LNCAP (cell line): Measurements from ENCODE around the gene ZNF79.

ENCODE experiments used
- TF ChIP-seq, protein P1 (sequence below): fragments of 450-650 bp; IDR thresholded peaks from 2 replicates; pipeline ENCODE4 v1.5.1; 2017; ENCODE audit warnings: mild to moderate bottlenecking

The ZNF79 gene

DNA sequence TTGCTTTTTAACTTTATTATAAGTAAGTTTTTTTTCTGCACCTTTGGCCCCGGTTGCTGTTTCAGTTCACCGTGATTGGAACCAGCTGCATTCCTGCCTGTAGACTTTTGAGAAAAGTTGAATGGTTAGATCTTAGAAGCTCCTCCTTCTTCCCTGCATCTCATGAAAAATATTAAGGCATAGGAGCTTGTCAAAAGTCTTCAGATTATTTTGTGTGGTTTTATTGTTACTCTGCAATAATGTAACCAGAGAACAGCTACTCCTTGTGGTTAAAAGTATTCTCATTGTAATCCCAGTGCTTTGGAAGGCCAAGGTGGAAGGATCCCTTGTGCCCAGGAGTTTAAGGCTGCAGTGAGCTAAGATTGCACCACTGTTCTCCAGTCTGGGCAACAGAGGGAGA lies 30.5 kb upstream of the ZNF79 start:
- TF ChIP-seq, protein P1, sequence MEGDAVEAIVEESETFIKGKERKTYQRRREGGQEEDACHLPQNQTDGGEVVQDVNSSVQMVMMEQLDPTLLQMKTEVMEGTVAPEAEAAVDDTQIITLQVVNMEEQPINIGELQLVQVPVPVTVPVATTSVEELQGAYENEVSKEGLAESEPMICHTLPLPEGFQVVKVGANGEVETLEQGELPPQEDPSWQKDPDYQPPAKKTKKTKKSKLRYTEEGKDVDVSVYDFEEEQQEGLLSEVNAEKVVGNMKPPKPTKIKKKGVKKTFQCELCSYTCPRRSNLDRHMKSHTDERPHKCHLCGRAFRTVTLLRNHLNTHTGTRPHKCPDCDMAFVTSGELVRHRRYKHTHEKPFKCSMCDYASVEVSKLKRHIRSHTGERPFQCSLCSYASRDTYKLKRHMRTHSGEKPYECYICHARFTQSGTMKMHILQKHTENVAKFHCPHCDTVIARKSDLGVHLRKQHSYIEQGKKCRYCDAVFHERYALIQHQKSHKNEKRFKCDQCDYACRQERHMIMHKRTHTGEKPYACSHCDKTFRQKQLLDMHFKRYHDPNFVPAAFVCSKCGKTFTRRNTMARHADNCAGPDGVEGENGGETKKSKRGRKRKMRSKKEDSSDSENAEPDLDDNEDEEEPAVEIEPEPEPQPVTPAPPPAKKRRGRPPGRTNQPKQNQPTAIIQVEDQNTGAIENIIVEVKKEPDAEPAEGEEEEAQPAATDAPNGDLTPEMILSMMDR, result no peak

DNA sequence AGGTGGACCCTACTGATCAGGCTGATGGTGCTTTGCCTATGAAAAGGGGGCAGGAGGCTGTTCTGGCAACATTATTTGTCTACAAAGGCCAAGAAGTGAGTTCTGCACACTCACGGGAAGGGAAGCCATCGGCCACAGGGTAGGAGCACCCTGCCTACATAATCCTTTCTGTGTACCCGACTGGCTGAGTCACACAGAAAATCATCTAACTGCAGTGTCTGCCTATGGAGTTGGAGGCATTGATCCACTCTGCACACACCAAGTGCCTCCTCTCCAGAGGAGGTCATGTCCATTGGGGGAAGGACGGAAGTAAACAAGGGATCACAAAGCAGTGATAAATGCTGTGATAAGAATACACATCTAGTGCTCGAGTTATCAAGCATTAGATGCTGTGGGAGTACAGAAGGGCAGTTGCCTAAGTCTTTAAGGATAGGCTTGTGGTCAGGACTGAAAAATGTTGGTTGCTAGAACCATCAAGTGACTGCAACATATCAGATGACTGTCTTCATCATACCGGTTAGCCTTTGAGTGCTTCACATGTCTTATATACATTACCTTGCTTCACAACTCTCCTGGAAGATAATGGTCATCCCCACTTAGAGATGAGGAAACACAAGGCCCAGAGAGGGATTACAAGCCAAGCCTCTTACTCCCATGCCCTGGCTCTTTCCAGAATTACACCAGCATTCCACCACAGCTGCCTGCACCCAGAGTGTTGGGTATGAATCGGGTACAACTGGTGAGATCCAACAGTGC lies 28.5 kb upstream of the ZNF79 start:
- TF ChIP-seq, protein P1, result no peak

DNA sequence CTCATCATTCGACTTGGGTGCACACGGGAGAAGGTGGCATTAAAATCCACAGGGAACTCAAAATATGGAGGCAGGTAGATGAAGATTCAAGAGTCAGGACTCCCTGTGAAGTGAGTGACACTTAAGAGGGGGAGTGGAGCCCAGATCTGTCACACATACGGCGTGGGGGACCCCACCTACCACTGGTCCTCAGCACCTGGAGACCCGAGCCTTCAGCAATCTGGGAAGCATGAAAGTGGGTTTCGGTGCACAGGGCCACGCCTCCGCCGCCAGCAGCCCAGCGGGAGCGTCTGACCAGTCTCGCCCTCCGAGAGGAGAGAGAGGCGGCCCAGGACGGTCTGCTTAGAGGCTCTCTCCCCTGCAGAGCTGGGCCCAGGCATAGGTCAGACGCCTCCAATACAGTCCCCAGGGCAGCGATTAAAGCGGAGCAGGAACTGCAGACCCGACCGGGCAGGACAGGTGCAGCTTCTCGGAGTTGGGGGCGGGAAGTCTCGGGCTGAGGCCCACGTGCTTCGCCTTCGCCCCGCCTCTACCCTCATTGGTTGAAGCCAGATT lies 27.9 kb upstream of the ZNF79 start:
- TF ChIP-seq, protein P1, result no peak

DNA sequence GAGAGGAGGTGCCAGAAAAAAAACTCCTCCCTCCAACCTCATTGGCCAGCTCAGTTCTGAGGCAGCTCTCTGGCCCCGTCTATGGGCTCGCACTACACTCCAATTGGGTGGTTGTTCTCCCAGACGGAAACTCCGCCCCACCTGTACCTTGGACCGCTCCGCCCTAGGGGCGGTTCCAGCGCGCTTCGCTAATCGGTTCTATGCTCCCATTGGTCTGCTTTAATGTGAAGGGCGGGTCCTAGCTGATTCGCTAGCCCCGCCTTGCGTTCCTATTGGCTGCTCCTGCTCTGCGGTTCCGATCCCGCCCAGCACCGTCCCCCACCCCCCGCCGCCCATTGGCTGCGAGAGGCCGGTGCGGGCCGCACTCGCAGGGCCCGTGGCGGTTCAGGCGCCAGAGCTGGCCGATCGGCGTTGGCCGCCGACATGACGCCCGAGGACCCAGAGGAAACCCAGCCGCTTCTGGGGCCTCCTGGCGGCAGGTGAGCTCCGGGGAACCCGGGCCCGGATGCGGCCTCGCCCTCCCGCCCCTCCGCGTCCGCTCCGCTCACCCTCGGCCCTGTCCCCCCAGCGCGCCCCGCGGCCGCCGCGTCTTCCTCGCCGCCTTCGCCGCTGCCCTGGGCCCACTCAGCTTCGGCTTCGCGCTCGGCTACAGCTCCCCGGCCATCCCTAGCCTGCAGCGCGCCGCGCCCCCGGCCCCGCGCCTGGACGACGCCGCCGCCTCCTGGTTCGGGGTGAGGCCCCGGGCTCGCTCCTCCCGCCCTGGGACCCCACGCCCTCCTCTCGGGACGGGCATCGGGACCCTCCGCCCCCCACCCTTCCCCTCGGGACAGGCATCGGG lies 27.2 kb upstream of the ZNF79 start, which contains the start of gene SLC2A8:
Gene SLC2A8, plus strand, starts transcription at position 362 of the 838 bp plus-strand sequence. Its CDS starts 62 bp downstream, at position 424.
- TF ChIP-seq, protein P1, result no peak

DNA sequence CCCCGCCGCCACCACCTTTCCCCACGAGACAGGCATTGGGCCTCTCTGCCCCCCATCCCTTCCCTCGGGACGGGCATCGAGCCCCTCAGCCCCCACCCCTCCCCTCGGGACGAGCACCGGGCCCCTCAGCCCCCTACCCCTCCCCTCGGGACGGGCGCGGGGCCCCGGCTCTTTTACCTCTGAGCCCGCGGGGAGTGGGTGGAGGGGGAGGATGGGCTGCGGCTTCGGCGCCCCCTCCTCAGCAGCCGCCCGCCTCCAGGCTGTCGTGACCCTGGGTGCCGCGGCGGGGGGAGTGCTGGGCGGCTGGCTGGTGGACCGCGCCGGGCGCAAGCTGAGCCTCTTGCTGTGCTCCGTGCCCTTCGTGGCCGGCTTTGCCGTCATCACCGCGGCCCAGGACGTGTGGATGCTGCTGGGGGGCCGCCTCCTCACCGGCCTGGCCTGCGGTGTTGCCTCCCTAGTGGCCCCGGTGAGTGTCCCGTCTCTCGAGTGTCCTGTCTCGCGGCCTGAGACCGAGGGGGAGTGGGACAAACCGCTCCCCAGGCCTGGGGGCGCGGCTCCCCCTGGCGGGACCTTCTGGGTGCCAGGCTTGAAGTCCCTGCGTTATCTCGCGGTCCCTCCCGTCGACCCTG lies 26.4 kb upstream of the ZNF79 start:
- TF ChIP-seq, protein P1, result peak; percentile 53

DNA sequence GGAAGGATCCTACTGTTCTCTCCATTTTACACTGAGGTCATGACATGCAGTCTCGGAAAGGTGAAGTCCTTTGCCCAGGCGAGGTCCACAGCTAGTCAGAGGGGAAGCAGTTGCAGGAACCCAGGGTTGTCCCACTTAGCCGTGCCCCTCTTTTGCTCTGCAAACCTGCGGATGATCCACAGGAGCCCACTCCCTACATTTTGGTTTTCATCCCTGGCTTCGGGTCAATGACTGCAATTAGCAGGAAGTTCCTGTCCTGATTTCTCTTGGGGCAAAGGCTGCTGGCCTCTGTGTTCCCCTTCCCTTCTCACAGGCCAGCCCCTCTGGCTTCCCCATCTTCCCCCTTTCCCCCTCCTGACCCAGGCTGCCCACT lies 25.9 kb upstream of the ZNF79 start:
- TF ChIP-seq, protein P1, result no peak

DNA sequence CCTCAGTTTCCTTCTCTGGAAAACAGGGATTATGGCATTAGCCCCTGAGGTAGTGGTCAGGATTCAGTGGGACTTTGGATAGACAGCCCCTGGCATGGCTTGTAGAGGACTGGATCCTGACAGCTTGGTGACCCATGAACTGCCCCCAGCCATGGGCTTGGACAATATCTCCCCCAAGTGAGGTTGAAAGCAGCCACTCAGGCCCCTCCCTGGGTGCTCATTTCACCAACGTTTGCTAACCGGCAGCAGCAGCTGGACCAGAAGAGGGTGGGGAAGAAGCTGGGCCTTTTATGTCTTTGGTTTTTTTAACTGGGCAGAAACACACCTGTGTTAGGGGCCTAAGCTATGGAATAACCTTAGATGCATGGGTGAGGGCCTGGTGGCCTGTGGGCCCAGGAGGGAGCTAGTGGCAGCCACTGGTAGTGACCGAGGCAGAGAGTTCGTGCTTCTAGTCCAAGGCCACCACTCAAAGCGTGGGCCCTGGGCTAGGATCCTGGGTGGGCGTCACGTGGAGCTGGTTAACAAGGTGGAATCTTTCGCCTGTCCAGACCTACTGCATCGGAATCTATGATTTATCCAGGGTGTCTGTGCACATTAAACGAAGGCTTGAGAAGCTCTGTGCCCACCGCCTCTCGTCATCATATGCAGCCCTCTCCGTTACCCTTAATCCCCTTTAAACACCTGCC lies 25.3 kb upstream of the ZNF79 start:
- TF ChIP-seq, protein P1, result no peak
